ENCODE data around the gene REEP3.

Gene REEP3

DNA sequence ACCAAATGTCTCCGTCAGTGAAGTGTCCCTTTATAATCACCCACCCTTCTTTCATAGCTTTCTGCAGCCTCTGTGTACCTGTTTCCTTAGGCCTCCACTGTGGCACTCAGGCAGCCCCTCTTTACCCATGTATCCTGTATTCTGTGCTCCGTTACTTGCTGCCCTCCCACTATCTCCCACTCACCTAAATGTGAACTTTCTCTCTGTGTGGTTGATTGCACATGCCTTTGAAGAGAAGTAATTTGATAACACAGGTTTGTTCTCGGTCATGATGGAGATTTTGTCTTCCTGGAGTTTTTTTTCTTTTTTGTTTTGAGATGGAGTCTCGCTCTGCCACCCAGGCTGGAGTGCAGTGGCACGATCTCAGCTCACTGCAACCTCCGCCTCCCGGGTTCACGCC lies 61.5 kb downstream of the REEP3 start:
- TF ChIP-seq POU6F1 (CRISPR knock-in tag; IDR thresholded peaks at IDR 0.05; ENCODE audit: borderline replicate concordance, low read depth): no peak
- no peak for TF ChIP-seq RARB (CRISPR knock-in tag; IDR thresholded peaks at IDR 0.05)
- no peak for TF ChIP-seq TCF4 (CRISPR knock-in tag; IDR thresholded peaks at IDR 0.05; ENCODE audit: borderline replicate concordance)
- TF ChIP-seq, protein P1, sequence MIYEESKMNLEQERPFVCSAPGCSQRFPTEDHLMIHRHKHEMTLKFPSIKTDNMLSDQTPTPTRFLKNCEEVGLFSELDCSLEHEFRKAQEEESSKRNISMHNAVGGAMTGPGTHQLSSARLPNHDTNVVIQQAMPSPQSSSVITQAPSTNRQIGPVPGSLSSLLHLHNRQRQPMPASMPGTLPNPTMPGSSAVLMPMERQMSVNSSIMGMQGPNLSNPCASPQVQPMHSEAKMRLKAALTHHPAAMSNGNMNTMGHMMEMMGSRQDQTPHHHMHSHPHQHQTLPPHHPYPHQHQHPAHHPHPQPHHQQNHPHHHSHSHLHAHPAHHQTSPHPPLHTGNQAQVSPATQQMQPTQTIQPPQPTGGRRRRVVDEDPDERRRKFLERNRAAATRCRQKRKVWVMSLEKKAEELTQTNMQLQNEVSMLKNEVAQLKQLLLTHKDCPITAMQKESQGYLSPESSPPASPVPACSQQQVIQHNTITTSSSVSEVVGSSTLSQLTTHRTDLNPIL (CRISPR knock-in tag; IDR thresholded peaks at IDR 0.05; ENCODE audit: low read depth): no peak
- ATAC-seq: no peak

GRCh38 chr10:63583397-63583796 lies 62.2 kb downstream of the REEP3 start:
- TF ChIP-seq RARB (CRISPR knock-in tag; IDR thresholded peaks at IDR 0.05) (no peak), ZFP3 (CRISPR knock-in tag; IDR thresholded peaks at IDR 0.05) (no peak), CSDC2 (CRISPR knock-in tag; IDR thresholded peaks at IDR 0.05) (no peak), TCF4 (CRISPR knock-in tag; IDR thresholded peaks at IDR 0.05; ENCODE audit: borderline replicate concordance) (no peak), TOX (CRISPR knock-in tag; IDR thresholded peaks at IDR 0.05; ENCODE audit: borderline replicate concordance) (no peak), ZNF70 (CRISPR knock-in tag; IDR thresholded peaks at IDR 0.05) (no peak), BACH2 (CRISPR knock-in tag; IDR thresholded peaks at IDR 0.05; ENCODE audit: borderline replicate concordance) (no peak), ARNTL (CRISPR knock-in tag; IDR thresholded peaks at IDR 0.05; ENCODE audit: borderline replicate concordance, low read depth) (no peak), ISL1 (CRISPR knock-in tag; IDR thresholded peaks at IDR 0.05) (no peak), ZFP30 (CRISPR knock-in tag; IDR thresholded peaks at IDR 0.05) (no peak), ZNF565 (CRISPR knock-in tag; conservative IDR thresholded peaks at IDR 0.05; ENCODE audit: low read depth) (no peak), OSR1 (CRISPR knock-in tag; IDR thresholded peaks at IDR 0.05) (no peak), POU6F1 (CRISPR knock-in tag; IDR thresholded peaks at IDR 0.05; ENCODE audit: borderline replicate concordance, low read depth) (no peak), ZNF8 (CRISPR knock-in tag; IDR thresholded peaks at IDR 0.05) (no peak), ZC3H10 (CRISPR knock-in tag; IDR thresholded peaks at IDR 0.05) (no peak), SNAI2 (CRISPR knock-in tag; IDR thresholded peaks at IDR 0.05) (no peak)
- TF ChIP-seq, protein P2, sequence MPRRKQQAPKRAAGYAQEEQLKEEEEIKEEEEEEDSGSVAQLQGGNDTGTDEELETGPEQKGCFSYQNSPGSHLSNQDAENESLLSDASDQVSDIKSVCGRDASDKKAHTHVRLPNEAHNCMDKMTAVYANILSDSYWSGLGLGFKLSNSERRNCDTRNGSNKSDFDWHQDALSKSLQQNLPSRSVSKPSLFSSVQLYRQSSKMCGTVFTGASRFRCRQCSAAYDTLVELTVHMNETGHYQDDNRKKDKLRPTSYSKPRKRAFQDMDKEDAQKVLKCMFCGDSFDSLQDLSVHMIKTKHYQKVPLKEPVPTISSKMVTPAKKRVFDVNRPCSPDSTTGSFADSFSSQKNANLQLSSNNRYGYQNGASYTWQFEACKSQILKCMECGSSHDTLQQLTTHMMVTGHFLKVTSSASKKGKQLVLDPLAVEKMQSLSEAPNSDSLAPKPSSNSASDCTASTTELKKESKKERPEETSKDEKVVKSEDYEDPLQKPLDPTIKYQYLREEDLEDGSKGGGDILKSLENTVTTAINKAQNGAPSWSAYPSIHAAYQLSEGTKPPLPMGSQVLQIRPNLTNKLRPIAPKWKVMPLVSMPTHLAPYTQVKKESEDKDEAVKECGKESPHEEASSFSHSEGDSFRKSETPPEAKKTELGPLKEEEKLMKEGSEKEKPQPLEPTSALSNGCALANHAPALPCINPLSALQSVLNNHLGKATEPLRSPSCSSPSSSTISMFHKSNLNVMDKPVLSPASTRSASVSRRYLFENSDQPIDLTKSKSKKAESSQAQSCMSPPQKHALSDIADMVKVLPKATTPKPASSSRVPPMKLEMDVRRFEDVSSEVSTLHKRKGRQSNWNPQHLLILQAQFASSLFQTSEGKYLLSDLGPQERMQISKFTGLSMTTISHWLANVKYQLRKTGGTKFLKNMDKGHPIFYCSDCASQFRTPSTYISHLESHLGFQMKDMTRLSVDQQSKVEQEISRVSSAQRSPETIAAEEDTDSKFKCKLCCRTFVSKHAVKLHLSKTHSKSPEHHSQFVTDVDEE (CRISPR knock-in tag; IDR thresholded peaks at IDR 0.05): no peak
- TF ChIP-seq, protein P1 (CRISPR knock-in tag; IDR thresholded peaks at IDR 0.05; ENCODE audit: low read depth): no peak
- TF ChIP-seq, protein P3, sequence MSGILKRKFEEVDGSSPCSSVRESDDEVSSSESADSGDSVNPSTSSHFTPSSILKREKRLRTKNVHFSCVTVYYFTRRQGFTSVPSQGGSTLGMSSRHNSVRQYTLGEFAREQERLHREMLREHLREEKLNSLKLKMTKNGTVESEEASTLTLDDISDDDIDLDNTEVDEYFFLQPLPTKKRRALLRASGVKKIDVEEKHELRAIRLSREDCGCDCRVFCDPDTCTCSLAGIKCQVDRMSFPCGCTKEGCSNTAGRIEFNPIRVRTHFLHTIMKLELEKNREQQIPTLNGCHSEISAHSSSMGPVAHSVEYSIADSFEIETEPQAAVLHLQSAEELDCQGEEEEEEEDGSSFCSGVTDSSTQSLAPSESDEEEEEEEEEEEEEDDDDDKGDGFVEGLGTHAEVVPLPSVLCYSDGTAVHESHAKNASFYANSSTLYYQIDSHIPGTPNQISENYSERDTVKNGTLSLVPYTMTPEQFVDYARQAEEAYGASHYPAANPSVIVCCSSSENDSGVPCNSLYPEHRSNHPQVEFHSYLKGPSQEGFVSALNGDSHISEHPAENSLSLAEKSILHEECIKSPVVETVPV (CRISPR knock-in tag; IDR thresholded peaks at IDR 0.05): no peak

More at GRCh38 chr10:63583397-63583796, 62.2 kb downstream of the REEP3 start:
- ATAC-seq: no peak

Data from SK-N-SH treated with all-trans-retinoic acid at 6 μM for 48 hours (cell line).